SK-N-SH (cell line): ENCODE data around the gene TEAD1.

Source experiments
- CTCF ChIP-seq: fragments of 200-600 bp; sonication (generic); IDR thresholded peaks from 2 replicates; pipeline ENCODE4 v1.6.1; 2017; ENCODE audit warnings: antibody characterized with exemption, mild to moderate bottlenecking, moderate library complexity
- IRF3 ChIP-seq: fragments of 150-350 bp; IDR thresholded peaks from 2 replicates; pipeline ENCODE4 v1.6.1; 2016; ENCODE audit warnings: mild to moderate bottlenecking, low read depth, low read length
- MAX ChIP-seq: IDR thresholded peaks from 2 replicates; pipeline ENCODE4 v1.4.0; 2012; ENCODE audit warnings: low read depth
- REST ChIP-seq: IDR thresholded peaks from 2 replicates; pipeline ENCODE4 v1.6.1; 2012; ENCODE audit warnings: mild to moderate bottlenecking, low read depth, low read length, moderate library complexity

- TF ChIP-seq REST (no peak), CTCF (no peak), IRF3 (no peak), MAX (no peak)
Observed at GRCh38 chr11:12876988-12877387, 202.8 kb downstream of the TEAD1 start.
